IPS DF 6.9 (cell line): ENCODE results near the gene UGDH.

Experiments used
- DNase-seq: peaks from one replicate; pipeline ENCODE4 v3.0.0-alpha.2; 2013; ENCODE audit warnings: low read depth, low spot score
- H3K27ac ChIP-seq: one replicate; pipeline ENCODE4 v1.5.1; 2013; ENCODE audit warnings: low read length, control low read depth
- H3K27me3 ChIP-seq: 2 replicates; pipeline ENCODE4 v1.6.1; 2013; ENCODE audit warnings: mild to moderate bottlenecking, low read length; ENCODE audit not compliant: control insufficient read depth, insufficient read depth
- H3K36me3 ChIP-seq: 2 replicates; pipeline ENCODE4 v1.6.1; 2013; ENCODE audit warnings: low read length; ENCODE audit not compliant: control insufficient read depth, insufficient read depth
- H3K4me1 ChIP-seq: 2 replicates; pipeline ENCODE4 v1.6.1; 2013; ENCODE audit warnings: low read length; ENCODE audit not compliant: control insufficient read depth, insufficient read depth
- H3K4me3 ChIP-seq: 2 replicates; pipeline ENCODE4 v1.5.1; 2013; ENCODE audit warnings: mild to moderate bottlenecking, low read length
- H3K9me3 ChIP-seq: 2 replicates; pipeline ENCODE4 v1.6.1; 2013; ENCODE audit warnings: low read length, inconsistent platforms; ENCODE audit not compliant: control insufficient read depth, insufficient read depth
- WGBS: extraction: QIAGEN DNeasy Blood & Tissue Kit; methylation state at CpG from one replicate; pipeline ENCODE4 v1.1.7; 2013; ENCODE audit warnings: mixed read lengths, missing lambda C conversion rate; ENCODE audit not compliant: insufficient read length, insufficient coverage; 5-methylcytosine and 5-hydroxymethylcytosine counted together

UGDH gene

GRCh38 chr4:39455486-39455885, 71.8 kb downstream of the UGDH start:
- Histone ChIP-seq H3K9me3 (no peaks in the 10 kb centered on the region), H3K4me1 (no peaks in the 10 kb centered on the region), H3K4me3 (no peak overlapping the region), H3K27ac (no peak overlapping the region), H3K36me3 (peaks cover 39% of the 10 kb centered on the region; the same call in 1 of the 2 replicates), H3K27me3 (no peaks in the 10 kb centered on the region)
- no peak for DNase-seq
- no CpG with 5 or more reads among the region's 6 CpGs for WGBS

- Histone ChIP-seq H3K4me3 (no peak overlapping the region), H3K36me3 (peaks cover 39% of the 10 kb centered on the region; the same call in 1 of the 2 replicates), H3K27ac (no peak overlapping the region), H3K27me3 (no peaks in the 10 kb centered on the region), H3K9me3 (no peaks in the 10 kb centered on the region), H3K4me1 (no peaks in the 10 kb centered on the region)
- DNase-seq, result no peak
- WGBS, result no CpG with 5 or more reads among the region's 2 CpGs
Observed at GRCh38 chr4:39453738-39454137, 73.5 kb downstream of the UGDH start.

GRCh38 chr4:39452860-39453587, 74.2 kb downstream of the UGDH start:
- no peak overlapping the region for H3K27ac ChIP-seq
- no peak for DNase-seq
- H3K4me3 ChIP-seq, result no peak overlapping the region
- WGBS, result 100% methylated on average over 4 of the region's 11 CpGs
- H3K4me1 ChIP-seq, result no peaks in the 10 kb centered on the region
- H3K36me3 ChIP-seq, result peaks cover 39% of the 10 kb centered on the region; the same call in 1 of the 2 replicates
- H3K9me3 ChIP-seq, result no peaks in the 10 kb centered on the region
- no peaks in the 10 kb centered on the region for H3K27me3 ChIP-seq

GRCh38 chr4:39452153-39452859, 74.9 kb downstream of the UGDH start:
- no peak overlapping the region for H3K27ac ChIP-seq
- WGBS, result no CpG with 5 or more reads among the region's 6 CpGs

GRCh38 chr4:39451423-39452023, 75.7 kb downstream of the UGDH start:
- Histone ChIP-seq H3K4me1 (no peaks in the 10 kb centered on the region), H3K27ac (no peak overlapping the region), H3K27me3 (no peaks in the 10 kb centered on the region), H3K9me3 (no peaks in the 10 kb centered on the region), H3K4me3 (no peak overlapping the region), H3K36me3 (peaks cover 27% of the 10 kb centered on the region; the same call in 1 of the 2 replicates)
- WGBS, result no CpG with 5 or more reads among the region's 6 CpGs
- DNase-seq, result no peak

More at GRCh38 chr4:39452153-39452859, 74.9 kb downstream of the UGDH start:
- H3K4me3 ChIP-seq, result no peak overlapping the region
- peaks cover 35% of the 10 kb centered on the region; the same call in 1 of the 2 replicates for H3K36me3 ChIP-seq
- DNase-seq, result no peak
- H3K4me1 ChIP-seq, result no peaks in the 10 kb centered on the region
- no peaks in the 10 kb centered on the region for H3K9me3 ChIP-seq
- H3K27me3 ChIP-seq, result no peaks in the 10 kb centered on the region

GRCh38 chr4:39450618-39451017, 76.6 kb downstream of the UGDH start:
- H3K27me3 ChIP-seq, result no peaks in the 10 kb centered on the region
- peaks cover 24% of the 10 kb centered on the region; the same call in 1 of the 2 replicates for H3K36me3 ChIP-seq
- no CpG with 5 or more reads among the region's 2 CpGs for WGBS
- H3K27ac ChIP-seq, result no peak overlapping the region
- no peaks in the 10 kb centered on the region for H3K4me1 ChIP-seq
- no peak overlapping the region for H3K4me3 ChIP-seq
- H3K9me3 ChIP-seq, result no peaks in the 10 kb centered on the region
- DNase-seq, result no peak
